Liver (tissue), 9 donors: Measurements from ENCODE around the gene DSG2. TPM values are rescaled to one million over a fixed set of nuclear protein-coding genes. Genes with fewer than 3 reads are reported as not detected.

Source experiments
- DNase-seq: peaks from one replicate; pipeline ENCODE4 v3.0.0-alpha.2; 2017; ENCODE audit warnings: low spot score
- H3K27ac ChIP-seq, 2 donors: one replicate each; pipeline ENCODE4 v1.7.0; 2013; ENCODE audit warnings: inconsistent platforms in 2 of 2, low read length in 2 of 2, control low read depth in 1 of 2, low read depth in 1 of 2, mild to moderate bottlenecking in 1 of 2
- H3K27me3 ChIP-seq, 4 donors: one replicate each; pipeline versions ENCODE4 v1.6.1 to v1.7.0; 2013; ENCODE audit warnings: low read length in 3 of 4, inconsistent platforms in 1 of 4, mild to moderate bottlenecking in 1 of 4, moderate library complexity in 1 of 4; ENCODE audit not compliant: control insufficient read depth in 4 of 4, insufficient read depth in 4 of 4
- H3K36me3 ChIP-seq, 4 donors: one replicate each; pipeline versions ENCODE4 v1.6.1 to v1.7.0; 2013; ENCODE audit warnings: low read length in 3 of 4, mild to moderate bottlenecking in 3 of 4, low read depth in 1 of 4, moderate library complexity in 1 of 4; ENCODE audit not compliant: control insufficient read depth in 4 of 4, insufficient read depth in 3 of 4
- H3K4me1 ChIP-seq, 4 donors: one replicate each; pipeline versions ENCODE4 v1.6.1 to v1.7.0; 2013; ENCODE audit warnings: low read length in 3 of 4, mild to moderate bottlenecking in 3 of 4, moderate library complexity in 1 of 4; ENCODE audit not compliant: control insufficient read depth in 4 of 4, insufficient read depth in 4 of 4
- H3K4me3 ChIP-seq, 3 donors: one replicate each; pipeline versions ENCODE4 v1.6.1 to v1.7.0; 2013; ENCODE audit warnings: low read length in 3 of 3, control low read depth in 1 of 3, low read depth in 1 of 3, mild to moderate bottlenecking in 1 of 3
- H3K9ac ChIP-seq, 2 donors: one replicate each; pipeline ENCODE4 v1.7.0; 2013; ENCODE audit warnings: low read length in 2 of 2, mild to moderate bottlenecking in 2 of 2, moderate library complexity in 2 of 2, control low read depth in 1 of 2, low read depth in 1 of 2
- H3K9me3 ChIP-seq, 4 donors: one replicate each; pipeline versions ENCODE4 v1.6.1 to v1.7.0; 2013; ENCODE audit warnings: low read length in 3 of 4; ENCODE audit not compliant: control insufficient read depth in 4 of 4
- ATF3 ChIP-seq: IDR thresholded peaks from 2 replicates; pipeline ENCODE4 v1.6.1; 2016; ENCODE audit warnings: antibody characterized with exemption
- CTCF ChIP-seq: fragments of 150-350 bp; IDR thresholded peaks from 2 replicates; pipeline ENCODE4 v1.5.1; 2017; ENCODE audit warnings: improper control_type of control experiment, low read depth, low read length; ENCODE audit not compliant: missing input control
- EGR1 ChIP-seq, 2 donors: IDR thresholded peaks; 2 replicates each; pipeline ENCODE4 v1.6.1; 2016 to 2018; ENCODE audit warnings: antibody characterized with exemption in 2 of 2, low read depth in 2 of 2
- FOXA1 ChIP-seq: IDR thresholded peaks from 2 replicates; pipeline ENCODE4 v1.6.1; 2016; ENCODE audit warnings: antibody characterized with exemption
- FOXA2 ChIP-seq: IDR thresholded peaks from 2 replicates; pipeline ENCODE4 v1.6.1; 2016; ENCODE audit warnings: antibody characterized with exemption
- GABPA ChIP-seq, 2 donors: IDR thresholded peaks in 1 of 2; conservative IDR thresholded peaks in 1 of 2; 2 replicates each; pipeline ENCODE4 v1.6.1; 2016; ENCODE audit warnings: antibody characterized with exemption in 2 of 2, mild to moderate bottlenecking in 1 of 2, moderate library complexity in 1 of 2
- HNF4G ChIP-seq: IDR thresholded peaks from 2 replicates; pipeline ENCODE4 v1.6.1; 2016; ENCODE audit warnings: antibody characterized with exemption
- MAX ChIP-seq: IDR thresholded peaks from 2 replicates; pipeline ENCODE4 v1.6.1; 2016; ENCODE audit warnings: antibody characterized with exemption
- NR2F2 ChIP-seq: IDR thresholded peaks from 2 replicates; pipeline ENCODE4 v1.6.1; 2016; ENCODE audit warnings: antibody characterized with exemption
- RAD21 ChIP-seq, 2 donors: IDR thresholded peaks; 2 replicates each; pipeline ENCODE4 v1.6.1; 2016; ENCODE audit warnings: antibody characterized with exemption in 2 of 2, mild to moderate bottlenecking in 2 of 2
- REST ChIP-seq: IDR thresholded peaks from 2 replicates; pipeline ENCODE4 v1.6.1; 2016; ENCODE audit warnings: antibody characterized with exemption, mild to moderate bottlenecking
- RXRA ChIP-seq, 2 donors: IDR thresholded peaks; 2 replicates each; pipeline ENCODE4 v1.6.1; 2017 to 2018; ENCODE audit warnings: antibody characterized with exemption in 2 of 2, mild to moderate bottlenecking in 1 of 2
- TAF1 ChIP-seq: conservative IDR thresholded peaks from 2 replicates; pipeline ENCODE4 v1.6.1; 2016; ENCODE audit warnings: antibody characterized with exemption, mild to moderate bottlenecking
- YY1 ChIP-seq: IDR thresholded peaks from 2 replicates; pipeline ENCODE4 v1.6.1; 2016; ENCODE audit warnings: antibody characterized with exemption, mild to moderate bottlenecking
- ZBTB33 ChIP-seq: IDR thresholded peaks from 2 replicates; pipeline ENCODE4 v1.6.1; 2016; ENCODE audit warnings: antibody characterized with exemption
- WGBS: extraction: QIAGEN DNeasy Blood & Tissue Kit; methylation state at CpG from one replicate; pipeline ENCODE4 v1.1.7; 2013; 5-methylcytosine and 5-hydroxymethylcytosine counted together
- polyA plus RNA-seq, 2 donors: library from polyadenylated mRNA; stranded (reverse) in 1 of 2; unstranded in 1 of 2; fragments of 200-250 nt in 1 of 2; fragments of >200 nt in 1 of 2; fragmentation: Nextera tagmentation in 1 of 2; extraction: Ambion mirVana in 1 of 2; gene quantifications; one replicate each; pipeline versions ENCODE4 v1.2.1 to v1.2.3, GENCODE V29; 2013 to 2015
- total RNA-seq, 2 donors: library from RNA; depleted of rRNA; stranded (reverse); fragments of >200 nt; gene quantifications; one replicate each; pipeline ENCODE4 v1.2.3, GENCODE V29; 2014
- donor health status: healthy.
- donor health status: healthy.
- donor health status: healthy.
- donor health status: healthy.
- donor health status: healthy.

The DSG2 gene
- total and polyA plus RNA-seq, 4 donors: 5.4 to 13.9 (median 9.6) TPM

- Histone ChIP-seq H3K9ac (no peak overlapping the region), H3K9me3 (no peaks in the 10 kb centered on the region), H3K4me3 (no peak overlapping the region), H3K27me3 (no peaks in the 10 kb centered on the region), H3K4me1 (peaks cover 5 to 68% (median 43%) of the 10 kb centered on the region in 4 donors), H3K36me3 (no peaks in the 10 kb centered on the region), H3K27ac (no peak overlapping the region)
- TF ChIP-seq ATF3: no peak
- TF ChIP-seq REST: no peak
- TF ChIP-seq CTCF: no peak
- no peak for TF ChIP-seq HNF4G
- no peak for TF ChIP-seq ZBTB33
- no peak for TF ChIP-seq NR2F2
- no peak for TF ChIP-seq RAD21 (IDR thresholded peaks at IDR 0.05)
- TF ChIP-seq YY1: no peak
- no peak for TF ChIP-seq RXRA (IDR thresholded peaks at IDR 0.05)
- no peak for DNase-seq
- WGBS: 96% methylated on average over 4 of the region's 4 CpGs
Observed at GRCh38 chr18:31578126-31578525, 80.1 kb downstream of the DSG2 start.

- no peaks in the 10 kb centered on the region for H3K36me3 ChIP-seq
- no peaks in the 10 kb centered on the region for H3K9me3 ChIP-seq
- 98% methylated on average over 2 of the region's 2 CpGs for WGBS
- no peak overlapping the region for H3K4me3 ChIP-seq
- H3K9ac ChIP-seq: no peak overlapping the region
- no peak for DNase-seq
- H3K4me1 ChIP-seq: peaks cover 3 to 64% (median 39%) of the 10 kb centered on the region in 4 donors
- H3K27ac ChIP-seq: no peak overlapping the region
- no peaks in the 10 kb centered on the region for H3K27me3 ChIP-seq
- TF ChIP-seq RXRA (IDR thresholded peaks at IDR 0.05) (no peak), FOXA1 (no peak), ZBTB33 (no peak), MAX (no peak), FOXA2 (no peak), CTCF (no peak), REST (no peak), GABPA (IDR thresholded peaks at IDR 0.05 in 1 of 2, conservative IDR thresholded peaks at IDR 0.05 in 1 of 2) (no peak), ATF3 (no peak), YY1 (no peak), TAF1 (no peak), RAD21 (IDR thresholded peaks at IDR 0.05) (no peak), EGR1 (IDR thresholded peaks at IDR 0.05; ENCODE audit: low read depth in 2 of 2) (no peak)
Observed at GRCh38 chr18:31579375-31579774, 81.4 kb downstream of the DSG2 start.
